Measurements from ENCODE around the gene YARS1. TPM values are rescaled to one million over a fixed set of nuclear protein-coding genes. Genes with fewer than 3 reads are reported as not detected.

Gene YARS1
- total and polyA plus RNA-seq, 2 of the 4 experiments (the other 2 are of a cell fraction) = 100 to 166 TPM

GRCh38 chr1:32784817-32785216 is 32.3 kb downstream of the YARS1 start:
- no peaks in the 10 kb centered on the region for H3K9me3 ChIP-seq (ENCODE audit: control insufficient read depth, insufficient read depth, low read length)
- H4K5ac ChIP-seq (ENCODE audit: low read depth, low read length) = no peak overlapping the region
- H3K36me3 ChIP-seq (ENCODE audit: control insufficient read depth, insufficient read depth, low read length) = peaks cover 60% of the 10 kb centered on the region
- H3K14ac ChIP-seq (replicated peaks; ENCODE audit: low read depth, low read length) = no peak overlapping the region
- no peak overlapping the region for H3K18ac ChIP-seq (ENCODE audit: low read depth, low read length)
- H3K79me1 ChIP-seq (ENCODE audit: low read depth in 1 of 2, low read length in 2 of 2) = peaks cover 13 to 37% of the 10 kb centered on the region in 2 experiments; a peak in 3 of 4 replicates
- H3K4me1 ChIP-seq (ENCODE audit: control insufficient read depth, insufficient read depth, low read length) = peaks cover 2% of the 10 kb centered on the region; the same call in 1 of the 2 replicates
- H3K27ac ChIP-seq (ENCODE audit: insufficient read depth, low read length) = no peak overlapping the region
- DNase-seq (no peak), ATAC-seq (ENCODE audit: low read depth) (no peak)
- H2BK20ac ChIP-seq (ENCODE audit: low read depth, low read length) = no peak overlapping the region
- H3K9ac ChIP-seq (ENCODE audit: low read depth, low read length) = no peak overlapping the region
- no peak overlapping the region for H2BK120ac ChIP-seq (ENCODE audit: low read depth, low read length)
- H3K4me3 ChIP-seq (ENCODE audit: insufficient read depth, low read depth, low read length) = no peak overlapping the region
- in situ Hi-C loops (cut with MboI; ENCODE audit: low sequenced_read_pairs) = no loop called here
- intact Hi-C loops (cut with micrococcal nuclease) = no loop called here
- no peak overlapping the region for H2AFZ ChIP-seq (replicated peaks; ENCODE audit: low read length, poor library complexity)
- no TSS peak for BruUV-seq (replicated peaks)
- no peak overlapping the region for H3K56ac ChIP-seq (ENCODE audit: extremely low read depth, insufficient read depth, low read length)
- TF ChIP-seq SMC3 (IDR thresholded peaks at IDR 0.05; ENCODE audit: low read depth, low read length) (no peak), NFE2L2 (IDR thresholded peaks at IDR 0.05; ENCODE audit: low read depth, low read length) (no peak), RCOR1 (IDR thresholded peaks at IDR 0.05; ENCODE audit: insufficient replicate concordance, low read length) (no peak), MAFK (IDR thresholded peaks at IDR 0.05; ENCODE audit: low read depth, low read length) (peak; percentile 46), ELK1 (IDR thresholded peaks at IDR 0.05; ENCODE audit: borderline replicate concordance, low read depth, low read length) (no peak), FOS (IDR thresholded peaks at IDR 0.05; ENCODE audit: low read depth, low read length) (no peak), RFX5 (IDR thresholded peaks at IDR 0.05; ENCODE audit: low read depth, low read length) (no peak), MXI1 (IDR thresholded peaks at IDR 0.05; ENCODE audit: borderline replicate concordance, low read depth, low read length) (no peak)
- no peak overlapping the region for H4K91ac ChIP-seq (ENCODE audit: insufficient read depth, low read depth, low read length)
- H3K4ac ChIP-seq (ENCODE audit: low read depth, low read length) = no peak overlapping the region
- H4K8ac ChIP-seq (ENCODE audit: low read depth in 2 of 2, low read length in 2 of 2) = no peak overlapping the region
- peaks cover 4% of the 10 kb centered on the region; the same call in 1 of the 2 replicates for H3K9me1 ChIP-seq (ENCODE audit: insufficient read depth, low read length)
- H2BK5ac ChIP-seq (ENCODE audit: low read depth, low read length, poor library complexity, severe bottlenecking) = no peak overlapping the region
- ChIA-PET CTCF (no interaction called here), POLR2A (ENCODE audit: unreplicated experiment) (no interaction called here)
- no peak overlapping the region for H3K23ac ChIP-seq (ENCODE audit: low read depth, low read length)
- H2AK5ac ChIP-seq (ENCODE audit: low read depth, low read length) = no peak overlapping the region
- H3K4me2 ChIP-seq (ENCODE audit: low read depth, low read length) = no peak overlapping the region
- H2AK9ac ChIP-seq (replicated peaks; ENCODE audit: low read depth, low read length, poor library complexity) = no peak overlapping the region
- peaks cover 8% of the 10 kb centered on the region for H4K20me1 ChIP-seq (ENCODE audit: insufficient read depth, low read length)
- WGBS, 2 experiments (ENCODE audit: extremely low coverage in 2 of 2, insufficient read length in 1 of 2) = no CpG with 5 or more reads among the region's 3 CpGs
- dilution Hi-C loops (cut with HindIII; ENCODE audit: low sequenced_read_pairs, unreplicated experiment) = no loop called here
- no peak overlapping the region for H2BK15ac ChIP-seq (ENCODE audit: low read depth, low read length)
- no peaks in the 10 kb centered on the region for H3K27me3 ChIP-seq (ENCODE audit: control insufficient read depth, insufficient read depth, low read length)
